NCI-H82 treated with DMSO at 0.1 percent for 48 hours (cell line): Measurements from ENCODE around the gene NPIPB8.
"Not testable (repeated sequence)": the region's sequence is repeated elsewhere in the genome, so short reads cannot be mapped to it uniquely, and the experiment has no call there.

Experiments
- DNase-seq: peaks from one replicate; lab custom pipeline; 2025; ENCODE audit not compliant: unreplicated experiment; lab: John Stamatoyannopoulos, UW

Gene NPIPB8

GRCh38 chr16:28623172-28623711 is 14.6 kb upstream of the NPIPB8 start:
- DNase-seq: no peak

GRCh38 chr16:28630905-28631304 is 7.0 kb upstream of the NPIPB8 start:
- DNase-seq: not testable (repeated sequence)

GRCh38 chr16:28636093-28636823 is 1.6 kb upstream of the NPIPB8 start:
- DNase-seq: not testable (repeated sequence)

GRCh38 chr16:28638359-28638758 is 494 bp downstream of the NPIPB8 start:
- DNase-seq: not testable (repeated sequence)

- DNase-seq: not testable (repeated sequence)
Measured at GRCh38 chr16:28639959-28640358, 2.1 kb downstream of the NPIPB8 start.

GRCh38 chr16:28666264-28666663 is 28.4 kb downstream of the NPIPB8 start:
- DNase-seq: not testable (repeated sequence)

- not testable (repeated sequence) for DNase-seq
Measured at GRCh38 chr16:28667480-28667879, 29.6 kb downstream of the NPIPB8 start.

GRCh38 chr16:28668199-28668598 is 30.3 kb downstream of the NPIPB8 start:
- not testable (repeated sequence) for DNase-seq

GRCh38 chr16:28688327-28688952 is 50.6 kb downstream of the NPIPB8 start:
- DNase-seq: not testable (repeated sequence)

GRCh38 chr16:28689425-28689824 is 51.6 kb downstream of the NPIPB8 start:
- DNase-seq: not testable (repeated sequence)

GRCh38 chr16:28691722-28692121 is 53.9 kb downstream of the NPIPB8 start:
- DNase-seq: not testable (repeated sequence)

GRCh38 chr16:28693257-28693950 is 55.5 kb downstream of the NPIPB8 start:
- DNase-seq: not testable (repeated sequence)

- DNase-seq: not testable (repeated sequence)
Measured at GRCh38 chr16:28699792-28700191, 61.9 kb downstream of the NPIPB8 start.

- DNase-seq: not testable (repeated sequence)
Measured at GRCh38 chr16:28700349-28700748, 62.5 kb downstream of the NPIPB8 start.

GRCh38 chr16:28701384-28701783 is 63.5 kb downstream of the NPIPB8 start:
- not testable (repeated sequence) for DNase-seq

GRCh38 chr16:28704246-28704645 is 66.4 kb downstream of the NPIPB8 start:
- not testable (repeated sequence) for DNase-seq
